ENCODE measurements around the gene ETV4. TPM values are rescaled to one million over a fixed set of nuclear protein-coding genes. Genes with fewer than 3 reads are reported as not detected.

Gene ETV4
- total RNA-seq, 1 donor from 2014 or later = 7.1 TPM

Other genes with a start within 250 kb of the ETV4 start
- gene ARL4D, start 147.3 kb downstream of the ETV4 start, total RNA-seq = 94.0 TPM
- gene DHX8, start 62.4 kb downstream of the ETV4 start, total RNA-seq = 40.9 TPM
- 19.5 TPM for gene MEOX1, start 115.6 kb upstream of the ETV4 start, total RNA-seq
- gene SOST, start 212.5 kb upstream of the ETV4 start, total RNA-seq = not detected
- 54.1 TPM for gene DUSP3, start 232.6 kb upstream of the ETV4 start, total RNA-seq
- not detected for gene CFAP97D1, start 234.1 kb upstream of the ETV4 start, total RNA-seq